Measurements from ENCODE around the gene PIAS1. TPM values are rescaled to one million over a fixed set of nuclear protein-coding genes. Genes with fewer than 3 reads are reported as not detected.
A peak's percentile ranks its signal among the peaks of the same experiment; 100 is the strongest.

The PIAS1 gene
- total RNA-seq, 1 donor from 2014 or later, result 71.1 TPM

- H3K27me3 Mint-ChIP-seq (ENCODE audit: low read depth), result no peaks in the 10 kb centered on the region
- no peaks in the 10 kb centered on the region for H3K36me3 Mint-ChIP-seq
- H3K9me3 Mint-ChIP-seq, result no peaks in the 10 kb centered on the region
- H3K4me3 Mint-ChIP-seq, result no peak overlapping the region
- H3K27ac Mint-ChIP-seq, result no peak overlapping the region
- peaks cover 8% of the 10 kb centered on the region for H3K4me1 Mint-ChIP-seq
- DNase-seq (ENCODE audit: low spot score in 2 of 2, unreplicated experiment in 2 of 2), result no peak
- TF ChIP-seq CTCF (IDR thresholded peaks at IDR 0.05; ENCODE audit: unreplicated experiment), result no peak
Measured at GRCh38 chr15:68051109-68051508, 3.0 kb upstream of the PIAS1 start.

- no peak for DNase-seq (ENCODE audit: low spot score in 2 of 2, unreplicated experiment in 2 of 2)
- Mint-ChIP-seq H3K36me3 (no peaks in the 10 kb centered on the region), H3K4me3 (no peak overlapping the region), H3K4me1 (peaks cover 16% of the 10 kb centered on the region), H3K9me3 (no peaks in the 10 kb centered on the region), H3K27ac (no peak overlapping the region), H3K27me3 (ENCODE audit: low read depth) (no peaks in the 10 kb centered on the region)
- TF ChIP-seq CTCF (IDR thresholded peaks at IDR 0.05; ENCODE audit: unreplicated experiment), result no peak
Measured at GRCh38 chr15:68051907-68052306, 2.2 kb upstream of the PIAS1 start.

- no peaks in the 10 kb centered on the region for H3K9me3 Mint-ChIP-seq
Measured at GRCh38 chr15:68052431-68052830, 1.7 kb upstream of the PIAS1 start.

GRCh38 chr15:68053001-68053400 lies 1.1 kb upstream of the PIAS1 start:
- peaks cover 27% of the 10 kb centered on the region for H3K4me1 Mint-ChIP-seq
- H3K9me3 Mint-ChIP-seq, result no peaks in the 10 kb centered on the region
- no peaks in the 10 kb centered on the region for H3K36me3 Mint-ChIP-seq
- no peaks in the 10 kb centered on the region for H3K27me3 Mint-ChIP-seq (ENCODE audit: low read depth)
- DNase-seq (ENCODE audit: low spot score in 2 of 2, unreplicated experiment in 2 of 2), result no peak
- H3K4me3 Mint-ChIP-seq, result peak overlapping the region; percentile 1
- H3K27ac Mint-ChIP-seq, result no peak overlapping the region
- TF ChIP-seq CTCF (IDR thresholded peaks at IDR 0.05; ENCODE audit: unreplicated experiment), result no peak

More at GRCh38 chr15:68052431-68052830, 1.7 kb upstream of the PIAS1 start:
- H3K36me3 Mint-ChIP-seq, result no peaks in the 10 kb centered on the region
- no peak for TF ChIP-seq CTCF (IDR thresholded peaks at IDR 0.05; ENCODE audit: unreplicated experiment)
- H3K27me3 Mint-ChIP-seq (ENCODE audit: low read depth), result no peaks in the 10 kb centered on the region
- no peak for DNase-seq (ENCODE audit: low spot score in 2 of 2, unreplicated experiment in 2 of 2)
- H3K4me1 Mint-ChIP-seq, result peaks cover 21% of the 10 kb centered on the region
- H3K4me3 Mint-ChIP-seq, result no peak overlapping the region
- H3K27ac Mint-ChIP-seq, result no peak overlapping the region

- peak; percentile 56 to 79 for DNase-seq (ENCODE audit: low spot score in 2 of 2, unreplicated experiment in 2 of 2)
- Mint-ChIP-seq H3K4me1 (peaks cover 32% of the 10 kb centered on the region), H3K9me3 (no peaks in the 10 kb centered on the region), H3K4me3 (peak overlapping the region; percentile 85), H3K27ac (peak overlapping the region; percentile 91), H3K36me3 (peaks cover 1% of the 10 kb centered on the region), H3K27me3 (ENCODE audit: low read depth) (no peaks in the 10 kb centered on the region)
- no peak for TF ChIP-seq CTCF (IDR thresholded peaks at IDR 0.05; ENCODE audit: unreplicated experiment)
Measured at GRCh38 chr15:68054628-68055223, 611 bp downstream of the PIAS1 start.

Data from mesothelial cell of epicardium (in vitro differentiated cells).